NCI-H2107 treated with DMSO at 0.1 percent for 48 hours (cell line): Measurements from ENCODE around the gene GPR148.

ENCODE experiments used
- DNase-seq: peaks from one replicate; lab custom pipeline; 2025; ENCODE audit not compliant: unreplicated experiment; lab: John Stamatoyannopoulos, UW

The GPR148 gene

DNA sequence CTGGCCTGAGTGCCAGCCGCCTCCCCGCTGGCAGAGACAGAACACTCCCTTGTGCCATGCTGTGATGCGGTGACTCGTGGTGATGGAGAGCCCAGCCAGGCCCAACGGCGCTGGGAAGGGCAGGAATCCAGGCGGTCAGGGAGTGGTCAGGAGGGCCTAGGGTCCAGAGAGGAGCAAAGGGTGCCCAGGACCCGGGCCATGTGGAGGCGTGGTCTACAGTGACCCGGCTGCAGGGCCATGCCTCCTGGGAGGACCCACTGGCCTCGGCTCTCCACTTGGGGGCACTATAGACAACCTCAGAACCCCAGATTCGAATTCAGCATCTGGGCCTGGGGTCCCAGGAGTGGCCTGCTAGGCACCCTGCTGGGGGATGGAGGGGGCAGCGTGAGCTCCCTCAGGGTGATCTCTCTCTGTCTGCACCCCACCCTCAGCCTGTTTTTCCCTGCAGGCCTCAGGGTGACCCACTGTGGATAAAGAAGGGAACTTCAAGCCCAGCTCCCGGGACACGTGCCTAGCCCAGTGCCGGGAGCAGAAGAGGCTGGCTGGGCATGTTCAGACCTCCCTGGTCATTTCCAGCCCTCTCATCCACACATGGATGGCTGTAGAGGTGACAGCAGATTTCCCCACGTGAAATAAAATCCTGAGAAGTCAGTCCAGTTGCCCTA, 39.5 kb downstream of the GPR148 start:
- DNase-seq, result no peak

DNA sequence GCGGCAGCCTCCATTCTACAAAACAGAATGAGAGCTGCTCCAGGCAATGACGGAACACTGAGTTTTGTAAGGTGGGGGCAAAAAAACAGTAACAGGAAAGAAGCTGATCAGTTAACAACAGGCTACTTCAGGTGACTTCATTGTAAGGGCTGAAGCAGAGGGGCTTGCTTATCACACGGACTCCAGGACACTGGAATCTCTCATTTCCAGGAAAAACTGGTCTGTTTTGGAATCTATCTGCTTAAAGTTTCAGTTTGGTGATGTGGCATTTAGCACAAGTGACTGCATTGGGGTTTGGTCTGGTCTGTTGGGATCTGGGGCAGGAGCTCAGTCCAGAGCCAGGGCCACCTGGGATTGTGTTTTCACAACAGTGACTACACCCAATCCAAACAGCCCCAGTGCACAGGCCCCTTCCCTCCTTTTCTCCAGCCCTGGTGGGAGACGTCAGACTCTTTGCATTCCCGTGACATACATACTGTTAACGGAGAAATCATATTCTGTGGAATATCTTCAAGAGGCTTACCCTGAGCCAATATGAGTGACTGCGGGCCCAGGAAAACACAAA, 40.6 kb downstream of the GPR148 start:
- DNase-seq, result no peak

DNA sequence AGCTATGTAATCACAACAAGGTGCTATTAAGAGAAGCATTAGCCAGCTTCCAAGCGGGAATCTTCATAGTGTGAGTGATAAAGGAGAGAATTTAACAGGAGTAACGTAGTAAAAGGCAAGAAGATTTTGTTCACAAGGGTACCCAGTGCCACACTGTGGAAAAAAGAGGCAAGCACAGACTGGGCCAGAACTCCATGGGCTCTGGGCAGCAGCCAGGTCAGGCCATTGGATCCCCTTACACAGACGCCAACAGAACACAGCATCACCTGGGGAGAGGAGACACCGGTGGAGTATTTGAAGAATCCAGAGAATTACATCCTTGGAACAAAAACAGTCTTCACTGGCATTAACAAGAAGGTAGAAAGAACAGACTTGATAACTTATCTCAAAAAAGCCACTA, 47.7 kb downstream of the GPR148 start:
- DNase-seq, result peak; percentile 27

DNA sequence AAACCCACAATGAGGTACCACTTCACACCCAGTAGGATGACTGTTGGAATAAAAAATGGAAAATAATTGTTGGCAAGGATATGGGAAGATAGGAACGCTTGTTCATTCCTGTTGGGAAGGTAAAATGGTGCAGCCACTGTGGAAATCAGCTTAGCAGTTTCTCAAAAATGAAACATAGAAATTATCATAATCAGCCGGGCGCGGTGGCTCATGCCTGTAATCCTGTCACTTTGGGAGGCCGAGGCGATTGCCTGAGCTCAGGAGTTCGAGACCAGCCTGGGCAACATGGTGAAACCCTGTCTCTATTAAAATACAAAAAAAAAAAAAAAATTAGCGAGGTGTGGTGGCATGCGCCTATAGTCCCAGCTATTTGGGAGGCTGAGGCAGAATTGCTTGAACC, 49.9 kb downstream of the GPR148 start:
- DNase-seq, result no peak
